Breast epithelium (tissue), 4 donors: ENCODE measurements around the gene SCYL1. TPM values are rescaled to one million over a fixed set of nuclear protein-coding genes. Genes with fewer than 3 reads are reported as not detected.

Experiments
- DNase-seq, 2 donors: peaks; one replicate each; pipeline ENCODE4 v3.0.0-alpha.2; 2019; ENCODE audit warnings: low spot score in 2 of 2
- H3K27ac ChIP-seq, 2 donors: fragments of 200-600 bp; sonication (generic) in 1 of 2; one replicate each; pipeline ENCODE4 v1.5.1; 2016 to 2019; ENCODE audit warnings: mild to moderate bottlenecking in 1 of 2
- H3K27me3 ChIP-seq, 2 donors: fragments of 200-600 bp; sonication (generic) in 1 of 2; one replicate each; pipeline versions ENCODE4 v1.5.1 to v1.6.0; 2017 to 2019; ENCODE audit warnings: control low read depth in 1 of 2, mild to moderate bottlenecking in 1 of 2
- H3K36me3 ChIP-seq: fragments of 200-600 bp; one replicate; pipeline ENCODE4 v1.5.1; 2019
- H3K4me1 ChIP-seq, 2 donors: fragments of 200-600 bp; sonication (generic); one replicate each; pipeline ENCODE4 v1.5.1; 2016 to 2019; ENCODE audit warnings: control low read depth in 1 of 2
- H3K4me3 ChIP-seq, 3 donors: fragments of 200-600 bp; sonication (generic); 1 replicate in 2 of 3; 2 replicates in 1 of 3; pipeline ENCODE4 v1.5.1; 2016 to 2019; ENCODE audit warnings: mild to moderate bottlenecking in 3 of 3, moderate library complexity in 2 of 3
- H3K9me3 ChIP-seq, 2 donors: fragments of 200-600 bp; sonication (generic) in 1 of 2; one replicate each; pipeline ENCODE4 v1.5.1; 2016 to 2019; ENCODE audit warnings: control low read depth in 1 of 2
- POLR2A ChIP-seq: fragments of 450-650 bp; IDR thresholded peaks from one replicate; pipeline ENCODE4 v1.6.1; 2016; ENCODE audit warnings: antibody characterized with exemption, mild to moderate bottlenecking, moderate library complexity
- POLR2AphosphoS5 ChIP-seq, 3 donors: sonication (generic); formaldehyde crosslinking; IDR thresholded peaks; one replicate each; pipeline ENCODE4 v1.6.1; 2017; ENCODE audit warnings: antibody characterized with exemption in 3 of 3
- intact Hi-C: fragments of 100-400 bp; cut with DNase I; formaldehyde crosslinking; loops from one replicate; pipeline ENCODE4 v1.15.1; 2023; ENCODE audit warnings: low total_unique reads
- total RNA-seq, 3 donors: library from RNA; depleted of rRNA; stranded (reverse); fragments of >200 nt; gene quantifications; one replicate each; pipeline ENCODE4 v1.1.0, GENCODE V29; 2016
- TF ChIP-seq, protein P1 (sequence below), 3 donors: fragments of 450-650 bp; IDR thresholded peaks; one replicate each; pipeline ENCODE4 v1.5.1; 2016 to 2017; ENCODE audit warnings: antibody characterized with exemption in 3 of 3, mild to moderate bottlenecking in 3 of 3, moderate library complexity in 3 of 3

SCYL1 gene
- total RNA-seq, 3 donors from 2014 or later, result 74.1 to 83.4 (median 83.2) TPM

DNA sequence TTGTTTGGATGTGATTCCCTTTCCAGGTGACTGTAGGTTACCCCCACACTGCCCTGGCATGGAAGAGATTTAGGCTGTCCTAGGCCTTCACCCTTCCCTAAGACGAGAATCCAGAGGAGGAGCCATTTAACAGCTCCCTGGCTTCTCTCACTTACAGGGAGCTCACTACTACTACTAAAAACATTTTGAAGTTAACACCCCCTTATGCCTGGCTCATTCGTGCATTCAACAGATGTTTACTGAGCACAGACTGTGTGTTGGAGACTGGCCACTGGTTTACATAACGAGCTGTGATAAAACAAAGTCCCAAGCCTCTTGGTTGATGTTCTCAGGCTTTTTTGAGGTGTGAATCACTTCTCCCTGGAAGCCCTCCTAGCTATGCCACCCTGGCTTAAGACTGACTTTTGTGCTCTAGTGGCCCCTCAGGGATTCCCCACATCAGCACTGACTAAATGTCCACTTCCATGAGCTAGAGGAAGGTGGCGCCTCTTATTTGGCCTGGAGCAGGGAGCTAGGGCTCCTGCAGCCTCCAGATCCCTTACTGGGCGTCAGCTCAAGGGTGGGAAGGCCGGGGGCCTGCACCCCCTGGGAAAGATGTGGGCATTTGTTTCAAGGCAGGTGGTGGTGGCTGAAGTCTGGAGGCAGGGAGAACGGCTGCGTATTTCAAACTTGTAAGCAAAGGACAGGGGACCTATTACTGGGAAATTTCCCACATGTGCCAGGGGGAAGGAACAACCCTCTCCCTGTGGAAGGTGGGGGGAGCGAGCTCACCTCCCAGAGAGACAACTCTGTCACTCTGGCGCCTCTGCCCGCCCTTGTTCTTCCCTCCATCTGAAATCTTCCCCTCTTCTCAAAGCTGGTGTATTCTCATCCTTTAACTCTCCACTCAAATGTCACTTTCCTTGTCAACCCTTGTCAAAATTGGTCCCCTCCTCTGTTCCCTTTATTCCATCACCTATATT is 45.4 kb upstream of the SCYL1 start:
- no peaks in the 10 kb centered on the region for H3K36me3 ChIP-seq
- no peak for TF ChIP-seq POLR2A
- TF ChIP-seq POLR2AphosphoS5 (IDR thresholded peaks at IDR 0.05), result peak in 1 of 3 donors; percentile 48
- H3K27me3 ChIP-seq, result no peaks in the 10 kb centered on the region
- H3K27ac ChIP-seq, result peak overlapping the region; percentile 99 to 100
- peaks cover 5 to 6% of the 10 kb centered on the region in 2 donors for H3K4me1 ChIP-seq
- intact Hi-C loops, result no loop called here
- no peak for DNase-seq
- no peaks in the 10 kb centered on the region for H3K9me3 ChIP-seq
- H3K4me3 ChIP-seq, result peak overlapping the region; percentile 26 to 81 (median 59)

DNA sequence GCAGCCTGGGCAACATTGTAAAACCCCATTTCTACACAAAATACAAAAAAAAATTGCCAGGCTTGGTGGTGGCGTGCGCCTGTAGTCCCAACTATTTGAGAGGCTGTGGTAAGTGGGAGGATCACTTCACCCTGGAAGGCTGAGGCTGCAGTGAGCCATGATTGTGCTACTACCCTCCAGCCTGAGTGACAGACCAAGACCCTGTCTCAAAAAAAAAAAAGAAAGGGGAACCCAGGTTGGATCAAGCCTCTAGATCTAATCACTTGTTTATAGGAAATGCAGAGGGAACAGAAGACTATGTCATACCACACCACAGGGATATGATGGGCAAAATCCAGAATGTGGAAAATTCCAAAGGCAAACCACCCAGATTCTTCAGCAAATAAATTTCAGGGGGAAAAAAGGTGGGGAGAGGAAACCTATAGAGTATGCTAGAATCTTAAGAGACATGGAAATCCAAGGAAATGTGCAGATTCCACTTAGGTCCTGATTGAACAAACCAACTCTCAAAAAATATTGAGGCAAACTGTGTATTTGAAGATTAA is 42.5 kb upstream of the SCYL1 start:
- peak overlapping the region in 1 of 2 donors; percentile 13 for H3K27ac ChIP-seq
- DNase-seq, result no peak
- H3K4me1 ChIP-seq, result peaks cover 10 to 12% of the 10 kb centered on the region in 2 donors
- H3K36me3 ChIP-seq, result no peaks in the 10 kb centered on the region
- no peaks in the 10 kb centered on the region for H3K9me3 ChIP-seq
- intact Hi-C loops, result no loop called here
- no peak for TF ChIP-seq POLR2AphosphoS5 (IDR thresholded peaks at IDR 0.05)
- TF ChIP-seq POLR2A, result no peak
- TF ChIP-seq, protein P1, sequence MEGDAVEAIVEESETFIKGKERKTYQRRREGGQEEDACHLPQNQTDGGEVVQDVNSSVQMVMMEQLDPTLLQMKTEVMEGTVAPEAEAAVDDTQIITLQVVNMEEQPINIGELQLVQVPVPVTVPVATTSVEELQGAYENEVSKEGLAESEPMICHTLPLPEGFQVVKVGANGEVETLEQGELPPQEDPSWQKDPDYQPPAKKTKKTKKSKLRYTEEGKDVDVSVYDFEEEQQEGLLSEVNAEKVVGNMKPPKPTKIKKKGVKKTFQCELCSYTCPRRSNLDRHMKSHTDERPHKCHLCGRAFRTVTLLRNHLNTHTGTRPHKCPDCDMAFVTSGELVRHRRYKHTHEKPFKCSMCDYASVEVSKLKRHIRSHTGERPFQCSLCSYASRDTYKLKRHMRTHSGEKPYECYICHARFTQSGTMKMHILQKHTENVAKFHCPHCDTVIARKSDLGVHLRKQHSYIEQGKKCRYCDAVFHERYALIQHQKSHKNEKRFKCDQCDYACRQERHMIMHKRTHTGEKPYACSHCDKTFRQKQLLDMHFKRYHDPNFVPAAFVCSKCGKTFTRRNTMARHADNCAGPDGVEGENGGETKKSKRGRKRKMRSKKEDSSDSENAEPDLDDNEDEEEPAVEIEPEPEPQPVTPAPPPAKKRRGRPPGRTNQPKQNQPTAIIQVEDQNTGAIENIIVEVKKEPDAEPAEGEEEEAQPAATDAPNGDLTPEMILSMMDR (IDR thresholded peaks at IDR 0.05), result no peak
- no peaks in the 10 kb centered on the region for H3K27me3 ChIP-seq
- no peak overlapping the region for H3K4me3 ChIP-seq

DNA sequence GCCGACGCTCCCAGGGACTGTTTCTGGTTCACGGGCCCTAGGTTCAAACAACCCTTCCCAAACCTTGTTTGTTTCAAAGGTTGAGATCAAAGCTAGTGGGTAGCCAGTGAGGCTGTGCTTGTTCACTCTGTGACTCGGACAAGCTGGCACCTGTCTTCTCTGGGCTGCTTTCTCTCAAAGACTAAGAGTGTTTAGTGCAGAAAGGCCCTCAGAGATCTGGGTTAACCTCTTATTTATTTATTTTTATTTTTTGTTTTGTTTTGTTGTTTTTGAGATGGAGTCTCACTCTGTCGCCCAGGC is 39.0 kb upstream of the SCYL1 start:
- DNase-seq, result no peak
- intact Hi-C loops, result no loop called here
- H3K4me3 ChIP-seq, result no peak overlapping the region
- no peaks in the 10 kb centered on the region for H3K9me3 ChIP-seq
- H3K4me1 ChIP-seq, result peaks cover 22 to 42% of the 10 kb centered on the region in 2 donors
- peak overlapping the region; percentile 98 to 99 for H3K27ac ChIP-seq
- TF ChIP-seq, protein P1 (IDR thresholded peaks at IDR 0.05), result no peak
- TF ChIP-seq POLR2AphosphoS5 (IDR thresholded peaks at IDR 0.05) (no peak), POLR2A (no peak)
- no peaks in the 10 kb centered on the region for H3K36me3 ChIP-seq
- H3K27me3 ChIP-seq, result no peaks in the 10 kb centered on the region

DNA sequence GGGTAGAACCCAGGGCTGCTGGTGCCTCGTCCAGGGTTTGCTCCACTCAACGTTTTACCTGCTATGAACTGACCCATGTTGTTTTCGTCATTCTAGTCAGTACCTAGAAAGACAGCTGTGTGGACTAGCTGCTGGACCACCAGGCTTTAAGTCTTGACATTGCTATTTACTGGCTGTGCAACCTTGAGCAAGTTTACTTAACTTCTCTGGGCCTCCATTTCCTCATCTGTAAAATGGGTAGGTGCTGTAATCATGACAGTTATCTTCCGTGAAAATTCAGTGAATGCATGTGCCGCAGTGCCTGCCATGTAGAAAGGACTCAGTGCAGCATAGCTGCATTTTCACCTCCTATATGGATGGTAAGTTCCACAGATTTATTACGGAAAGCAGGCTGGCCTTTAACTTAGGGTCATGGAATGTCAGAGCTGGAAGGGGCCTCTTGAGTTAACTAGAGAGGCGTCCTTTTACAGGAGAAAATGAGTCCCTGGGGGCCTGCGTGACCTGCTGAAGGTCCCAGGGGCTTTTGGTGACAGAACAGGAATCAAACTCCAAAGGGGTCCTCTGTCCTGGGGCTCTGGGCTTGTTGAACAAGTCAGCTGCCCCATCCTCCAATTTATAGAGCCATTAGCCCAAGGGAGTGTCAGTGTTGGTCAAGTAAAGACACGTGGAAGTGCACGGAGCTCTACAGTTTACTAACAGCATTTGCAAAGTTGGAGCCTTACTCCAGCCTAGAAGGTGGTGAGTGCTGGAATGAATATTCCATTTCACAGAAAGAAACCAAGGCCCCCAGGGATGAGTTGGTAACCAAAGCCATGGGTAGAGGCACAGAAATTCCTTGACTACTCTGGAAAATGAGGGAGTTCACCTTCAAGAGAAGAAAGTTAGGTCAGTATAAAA is 38.1 kb upstream of the SCYL1 start:
- H3K4me1 ChIP-seq, result peaks cover 30 to 51% of the 10 kb centered on the region in 2 donors
- TF ChIP-seq POLR2A (no peak), POLR2AphosphoS5 (IDR thresholded peaks at IDR 0.05) (no peak)
- TF ChIP-seq, protein P1 (IDR thresholded peaks at IDR 0.05), result no peak
- intact Hi-C loops, result no loop called here
- H3K36me3 ChIP-seq, result no peaks in the 10 kb centered on the region
- no peaks in the 10 kb centered on the region for H3K27me3 ChIP-seq
- no peaks in the 10 kb centered on the region for H3K9me3 ChIP-seq
- no peak for DNase-seq
- H3K4me3 ChIP-seq, result no peak overlapping the region
- H3K27ac ChIP-seq, result peak overlapping the region; percentile 98 to 99

DNA sequence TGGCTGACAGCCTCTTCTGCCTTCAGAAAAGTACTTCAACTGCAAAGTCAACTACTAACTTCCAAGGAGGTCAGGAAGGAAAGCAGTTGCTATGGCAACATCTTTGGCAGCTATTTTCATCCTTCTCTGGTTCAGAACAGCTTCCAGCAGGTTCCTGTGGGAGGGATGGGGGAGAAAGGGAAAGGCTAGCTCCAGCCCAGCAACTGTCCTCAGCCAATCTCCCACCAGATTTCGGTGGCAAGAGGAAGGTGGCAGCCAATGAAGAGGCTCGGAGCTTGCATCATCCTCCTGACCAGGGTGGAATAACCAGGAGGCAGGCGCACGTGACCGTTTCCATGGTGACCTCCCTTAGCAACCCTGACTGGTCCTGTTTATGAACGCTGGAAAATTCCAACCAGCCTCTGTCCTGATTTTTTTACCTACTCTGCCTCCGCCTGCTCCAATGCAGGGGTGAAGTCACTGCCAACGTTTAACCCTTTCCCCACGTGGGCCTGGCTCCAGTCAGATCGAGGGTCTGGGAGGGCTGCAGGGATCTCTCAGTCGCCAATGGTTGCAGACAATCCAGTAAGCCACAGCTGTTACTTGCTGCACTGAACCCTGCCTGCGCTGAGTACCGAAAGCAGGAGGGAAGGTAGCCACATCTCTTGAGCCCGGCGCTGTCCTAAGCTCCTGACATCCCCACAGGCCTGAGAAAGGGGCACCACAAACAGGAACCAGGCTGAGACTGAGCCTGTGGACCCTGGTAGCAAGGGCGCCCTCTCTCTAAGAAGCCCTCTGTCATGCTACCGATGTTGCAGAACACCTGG is 37.2 kb upstream of the SCYL1 start:
- H3K27me3 ChIP-seq, result no peaks in the 10 kb centered on the region
- peak; percentile 99 to 100 for DNase-seq
- intact Hi-C loops, result no loop called here
- TF ChIP-seq POLR2AphosphoS5 (IDR thresholded peaks at IDR 0.05) (peak; percentile 75 to 90 (median 81)), POLR2A (no peak)
- TF ChIP-seq, protein P1 (IDR thresholded peaks at IDR 0.05), result no peak
- no peaks in the 10 kb centered on the region for H3K9me3 ChIP-seq
- peak overlapping the region in 2 of 3 donors; percentile 24 to 60 for H3K4me3 ChIP-seq
- H3K27ac ChIP-seq, result peak overlapping the region; percentile 98 to 99
- no peaks in the 10 kb centered on the region for H3K36me3 ChIP-seq
- H3K4me1 ChIP-seq, result peaks cover 32 to 60% of the 10 kb centered on the region in 2 donors
